ENCODE data around the gene LEMD2.

Gene LEMD2

GRCh38 chr6:33733709-33734007 is 55.3 kb downstream of the LEMD2 start:
- DNase-seq: no peak

GRCh38 chr6:33732817-33733708 is 55.9 kb downstream of the LEMD2 start:
- no peak for DNase-seq

- no peak for DNase-seq
These were observed 56.5 kb downstream of the LEMD2 start for GRCh38 chr6:33732385-33732784.

GRCh38 chr6:33731751-33732282 is 57.1 kb downstream of the LEMD2 start:
- DNase-seq: no peak

- no peak for DNase-seq
These were observed 57.9 kb downstream of the LEMD2 start for GRCh38 chr6:33731035-33731434.

- DNase-seq: no peak
These were observed 58.3 kb downstream of the LEMD2 start for GRCh38 chr6:33730611-33731010.

GRCh38 chr6:33729059-33729458 is 59.9 kb downstream of the LEMD2 start:
- DNase-seq: no peak

- DNase-seq: no peak
These were observed 60.5 kb downstream of the LEMD2 start for GRCh38 chr6:33728438-33728837.

GRCh38 chr6:33727932-33728331 is 61.0 kb downstream of the LEMD2 start:
- no peak for DNase-seq

GRCh38 chr6:33727126-33727525 is 61.8 kb downstream of the LEMD2 start:
- DNase-seq: no peak

- DNase-seq: no peak
These were observed 62.2 kb downstream of the LEMD2 start for GRCh38 chr6:33726696-33727095.

- DNase-seq: no peak
These were observed 62.8 kb downstream of the LEMD2 start for GRCh38 chr6:33725891-33726673.

GRCh38 chr6:33725222-33725621 is 63.7 kb downstream of the LEMD2 start:
- DNase-seq: no peak

GRCh38 chr6:33724102-33725023 is 64.6 kb downstream of the LEMD2 start:
- no peak for DNase-seq

- no peak for DNase-seq
These were observed 65.4 kb downstream of the LEMD2 start for GRCh38 chr6:33723371-33724085.

- no peak for DNase-seq
These were observed 66.8 kb downstream of the LEMD2 start for GRCh38 chr6:33722103-33722623.

GRCh38 chr6:33721508-33721907 is 67.4 kb downstream of the LEMD2 start:
- DNase-seq: no peak
